MM.1S (cell line): ENCODE measurements around the gene NF2.

ENCODE experiments used
- EZH2 ChIP-seq: fragments of 300-600 bp; sonication (generic); optimal IDR thresholded peaks from 2 replicates; pipeline ENCODE3; 2017; ENCODE audit warnings: low read depth, mild to moderate bottlenecking, antibody characterized with exemption, low read length, mixed read lengths
- TF ChIP-seq, protein P1 (sequence below): fragments of 300-600 bp; sonication (generic); IDR thresholded peaks from 2 replicates; pipeline ENCODE4 v1.5.1; 2016; ENCODE audit warnings: antibody characterized with exemption, low read length, mixed read lengths

DNA sequence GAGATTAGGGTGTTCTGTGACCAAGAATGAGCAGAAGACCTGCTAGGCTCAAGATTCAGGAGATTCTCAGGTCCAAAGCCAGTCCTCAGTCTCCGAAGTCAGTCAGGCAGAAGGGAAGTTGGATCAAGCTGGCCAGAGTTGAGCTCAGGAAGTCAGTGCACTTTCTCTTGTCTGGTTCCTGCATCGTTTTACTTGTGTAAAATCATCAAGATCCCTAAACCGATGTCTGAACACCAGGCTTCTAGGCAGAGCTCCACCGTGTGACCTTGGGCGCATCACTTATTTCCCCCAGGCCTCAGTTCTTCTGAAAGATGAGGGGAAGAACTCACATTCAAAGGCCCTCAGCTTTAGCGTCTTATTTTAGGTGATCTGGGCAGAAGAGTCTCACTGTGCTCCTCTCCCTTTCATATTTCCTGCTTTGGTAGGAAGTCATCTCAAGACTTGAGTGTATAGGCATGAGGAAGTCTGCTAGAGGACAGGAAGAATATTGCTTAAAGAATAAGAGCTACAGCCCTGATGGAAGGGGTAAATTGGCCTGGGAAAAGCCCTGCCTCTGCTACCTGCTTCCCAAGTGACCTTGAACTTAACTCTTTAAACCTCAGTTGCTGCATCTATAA, 20.2 kb downstream of the NF2 start:
- TF ChIP-seq, protein P1, sequence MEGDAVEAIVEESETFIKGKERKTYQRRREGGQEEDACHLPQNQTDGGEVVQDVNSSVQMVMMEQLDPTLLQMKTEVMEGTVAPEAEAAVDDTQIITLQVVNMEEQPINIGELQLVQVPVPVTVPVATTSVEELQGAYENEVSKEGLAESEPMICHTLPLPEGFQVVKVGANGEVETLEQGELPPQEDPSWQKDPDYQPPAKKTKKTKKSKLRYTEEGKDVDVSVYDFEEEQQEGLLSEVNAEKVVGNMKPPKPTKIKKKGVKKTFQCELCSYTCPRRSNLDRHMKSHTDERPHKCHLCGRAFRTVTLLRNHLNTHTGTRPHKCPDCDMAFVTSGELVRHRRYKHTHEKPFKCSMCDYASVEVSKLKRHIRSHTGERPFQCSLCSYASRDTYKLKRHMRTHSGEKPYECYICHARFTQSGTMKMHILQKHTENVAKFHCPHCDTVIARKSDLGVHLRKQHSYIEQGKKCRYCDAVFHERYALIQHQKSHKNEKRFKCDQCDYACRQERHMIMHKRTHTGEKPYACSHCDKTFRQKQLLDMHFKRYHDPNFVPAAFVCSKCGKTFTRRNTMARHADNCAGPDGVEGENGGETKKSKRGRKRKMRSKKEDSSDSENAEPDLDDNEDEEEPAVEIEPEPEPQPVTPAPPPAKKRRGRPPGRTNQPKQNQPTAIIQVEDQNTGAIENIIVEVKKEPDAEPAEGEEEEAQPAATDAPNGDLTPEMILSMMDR, result no peak
- TF ChIP-seq EZH2, result no peak
